ENCODE results near the gene PACRG.

The PACRG gene

DNA sequence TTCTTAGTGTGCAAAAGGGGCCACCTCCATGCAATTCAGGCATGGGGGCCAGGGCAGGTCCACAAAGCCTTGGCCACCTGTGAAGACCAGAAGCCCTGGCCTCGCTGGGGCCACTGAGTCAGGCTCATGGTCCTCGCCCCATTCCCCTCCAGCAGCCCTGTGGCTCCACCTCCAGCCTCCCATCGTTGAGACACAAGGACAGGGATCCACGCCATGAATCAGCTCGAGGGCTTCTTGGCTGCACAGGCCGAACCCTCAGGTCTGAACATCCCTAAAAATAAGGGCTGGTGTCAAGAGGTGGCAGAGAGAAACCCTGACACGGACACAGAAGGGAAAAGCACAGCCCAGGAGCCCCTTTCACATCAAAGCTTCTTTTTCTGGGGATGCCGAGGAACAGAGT lies 618.2 kb downstream of the PACRG start:
- no peak overlapping the region for H3K4me3 Mint-ChIP-seq
- H3K4me1 Mint-ChIP-seq, result no peaks in the 10 kb centered on the region
- no peak for ATAC-seq (ENCODE audit: low read depth)
- no peaks in the 10 kb centered on the region for H3K27me3 Mint-ChIP-seq
- no peaks in the 10 kb centered on the region for H3K36me3 Mint-ChIP-seq
- H3K27ac Mint-ChIP-seq, result no peak overlapping the region
- H3K9me3 Mint-ChIP-seq, result no peaks in the 10 kb centered on the region
- no peak for DNase-seq (ENCODE audit: low spot score in 2 of 2)

DNA sequence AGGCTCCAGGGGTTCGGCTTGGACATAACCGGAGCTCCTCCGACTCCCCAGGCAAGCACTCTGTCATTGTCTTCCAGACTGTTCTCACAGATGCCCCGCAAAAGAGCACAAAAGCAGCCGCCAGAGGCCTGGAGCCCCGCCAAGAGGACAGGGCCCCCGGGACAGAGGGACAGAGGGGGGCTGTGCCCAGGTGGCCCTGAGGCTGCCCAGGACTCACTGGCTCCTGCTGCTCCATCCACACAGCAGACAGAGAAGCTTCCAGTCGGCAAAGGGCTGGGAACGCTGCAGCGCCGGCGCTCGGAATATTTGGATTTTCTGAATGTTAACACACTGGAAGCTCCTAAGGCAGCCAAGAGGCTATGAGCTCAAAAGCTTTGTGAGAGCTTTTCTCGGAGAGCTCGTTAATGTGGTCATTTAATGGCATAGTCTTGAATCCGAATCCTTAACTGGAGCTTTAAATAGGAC lies 618.8 kb downstream of the PACRG start:
- ATAC-seq (ENCODE audit: low read depth), result no peak
- Mint-ChIP-seq H3K27ac (no peak overlapping the region), H3K4me1 (no peaks in the 10 kb centered on the region), H3K36me3 (no peaks in the 10 kb centered on the region), H3K9me3 (no peaks in the 10 kb centered on the region), H3K27me3 (no peaks in the 10 kb centered on the region), H3K4me3 (no peak overlapping the region)
- no peak for DNase-seq (ENCODE audit: low spot score in 2 of 2)

DNA sequence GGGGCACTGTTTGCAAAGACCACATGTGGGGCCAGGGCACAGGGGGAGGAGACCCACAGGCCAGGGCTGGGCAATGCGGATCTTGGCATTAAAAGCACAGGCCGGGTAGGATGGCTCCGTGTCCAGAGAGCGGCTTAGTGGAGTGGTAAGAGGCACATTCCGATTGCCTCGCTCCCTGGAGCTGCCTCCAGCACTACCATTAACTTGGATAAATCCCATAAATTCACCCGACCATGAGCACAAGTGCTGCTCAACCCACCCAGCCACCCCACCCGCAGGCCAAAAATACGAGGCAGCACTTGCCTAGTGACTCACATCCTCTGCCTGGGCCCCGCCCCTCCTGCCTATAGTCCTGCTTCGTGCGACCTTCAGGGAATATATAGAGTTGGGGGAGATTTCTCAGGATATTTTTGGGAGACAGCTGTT lies 619.3 kb downstream of the PACRG start:
- no peaks in the 10 kb centered on the region for H3K27me3 Mint-ChIP-seq
- H3K9me3 Mint-ChIP-seq, result no peaks in the 10 kb centered on the region
- DNase-seq (ENCODE audit: low spot score in 2 of 2), result no peak
- H3K36me3 Mint-ChIP-seq, result no peaks in the 10 kb centered on the region
- H3K4me1 Mint-ChIP-seq, result no peaks in the 10 kb centered on the region
- no peak for ATAC-seq (ENCODE audit: low read depth)
- no peak overlapping the region for H3K27ac Mint-ChIP-seq
- no peak overlapping the region for H3K4me3 Mint-ChIP-seq

DNA sequence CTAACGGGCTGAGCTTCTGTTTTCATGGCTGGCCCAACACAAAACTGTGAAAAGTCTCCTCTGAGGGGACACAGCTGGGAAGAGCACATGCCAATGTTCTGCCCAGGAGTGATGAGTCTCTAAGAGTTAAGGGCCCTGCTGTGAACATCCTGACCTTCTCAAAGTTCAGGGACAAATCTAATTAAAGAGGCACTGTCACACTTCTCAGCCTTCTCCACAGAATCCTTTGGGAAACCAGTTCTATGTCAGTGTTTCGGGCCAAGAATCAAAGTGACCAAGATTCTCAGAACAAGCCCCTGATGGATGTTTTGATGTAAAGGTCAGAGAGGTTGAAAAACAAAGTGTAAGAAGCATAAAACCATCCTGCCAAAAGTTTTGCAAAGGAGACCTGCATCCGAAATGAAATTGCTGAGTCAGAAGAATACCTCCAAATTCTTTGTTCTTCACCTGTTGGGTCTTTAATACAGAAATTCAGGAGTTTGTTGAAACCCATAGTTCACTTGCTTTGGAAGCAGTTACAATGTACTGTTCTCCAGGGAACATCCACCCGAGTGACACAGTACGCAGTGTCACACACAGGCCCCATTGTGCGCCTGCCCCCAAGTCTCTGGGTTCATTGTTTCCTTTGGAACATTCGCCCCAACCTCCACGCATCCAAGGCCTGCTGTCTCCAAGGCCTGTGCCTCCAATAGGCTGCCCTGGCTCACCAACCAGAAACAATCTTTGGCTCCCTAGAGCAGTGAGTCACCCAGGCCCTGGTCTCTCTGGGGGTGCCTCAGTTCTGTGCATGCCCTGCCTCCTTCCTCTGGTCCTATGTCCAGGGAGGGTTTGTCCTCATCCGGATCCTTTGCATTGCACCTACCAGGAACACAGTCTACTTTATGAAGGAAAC lies 621.3 kb downstream of the PACRG start:
- Mint-ChIP-seq H3K9me3 (no peaks in the 10 kb centered on the region), H3K27me3 (no peaks in the 10 kb centered on the region), H3K36me3 (no peaks in the 10 kb centered on the region), H3K27ac (no peak overlapping the region), H3K4me1 (no peaks in the 10 kb centered on the region), H3K4me3 (no peak overlapping the region)
- no peak for ATAC-seq (ENCODE audit: low read depth)
- no peak for DNase-seq (ENCODE audit: low spot score in 2 of 2)

DNA sequence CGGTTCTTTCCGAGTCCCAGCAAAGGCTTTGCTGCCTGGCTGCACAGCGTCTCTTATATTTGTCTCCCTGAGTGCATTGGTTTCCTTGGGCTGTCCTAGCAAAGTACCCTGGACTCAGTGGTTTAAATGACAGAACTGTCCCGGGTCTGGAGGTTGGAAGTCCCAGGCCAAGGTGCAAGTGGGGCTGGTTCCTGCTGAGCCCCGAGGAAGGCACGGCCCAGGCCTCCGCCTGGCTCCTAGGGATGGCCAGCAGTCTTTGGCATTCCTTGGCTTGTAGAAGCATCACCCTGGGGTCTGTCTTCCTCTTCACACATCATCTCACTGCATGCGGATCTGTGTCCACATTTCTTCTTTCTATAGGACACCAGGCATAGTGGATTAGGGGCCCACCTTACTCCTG lies 621.9 kb downstream of the PACRG start:
- no peak overlapping the region for H3K4me3 Mint-ChIP-seq
- H3K36me3 Mint-ChIP-seq, result no peaks in the 10 kb centered on the region
- no peak overlapping the region for H3K27ac Mint-ChIP-seq
- no peaks in the 10 kb centered on the region for H3K27me3 Mint-ChIP-seq
- ATAC-seq (ENCODE audit: low read depth) (no peak), DNase-seq (ENCODE audit: low spot score in 2 of 2) (no peak)
- peaks cover 3% of the 10 kb centered on the region for H3K4me1 Mint-ChIP-seq
- H3K9me3 Mint-ChIP-seq, result no peaks in the 10 kb centered on the region

DNA sequence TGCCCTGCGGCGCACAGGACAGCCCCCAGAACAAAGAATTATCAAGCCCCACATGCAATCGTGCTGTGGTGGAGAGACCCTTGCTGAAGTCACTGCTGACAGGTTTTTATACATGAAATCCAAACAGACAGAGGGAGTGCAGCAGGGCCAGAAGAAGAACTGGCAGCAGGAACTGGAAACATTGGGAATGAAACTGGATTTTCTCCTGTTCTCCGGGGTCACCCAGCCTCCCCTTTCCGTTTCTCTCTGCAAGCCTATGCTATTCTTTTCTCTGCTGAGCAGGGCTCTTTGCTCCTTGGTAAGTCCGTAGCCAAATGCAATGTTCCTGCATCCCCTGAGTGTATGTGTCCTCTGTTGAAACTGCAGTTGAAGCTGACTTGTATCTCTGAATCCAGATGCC lies 623.2 kb downstream of the PACRG start:
- H3K27ac Mint-ChIP-seq, result no peak overlapping the region
- DNase-seq (ENCODE audit: low spot score in 2 of 2), result no peak
- H3K36me3 Mint-ChIP-seq, result no peaks in the 10 kb centered on the region
- H3K4me3 Mint-ChIP-seq, result no peak overlapping the region
- peaks cover 8% of the 10 kb centered on the region for H3K4me1 Mint-ChIP-seq
- H3K27me3 Mint-ChIP-seq, result no peaks in the 10 kb centered on the region
- no peaks in the 10 kb centered on the region for H3K9me3 Mint-ChIP-seq
- no peak for ATAC-seq (ENCODE audit: low read depth)

DNA sequence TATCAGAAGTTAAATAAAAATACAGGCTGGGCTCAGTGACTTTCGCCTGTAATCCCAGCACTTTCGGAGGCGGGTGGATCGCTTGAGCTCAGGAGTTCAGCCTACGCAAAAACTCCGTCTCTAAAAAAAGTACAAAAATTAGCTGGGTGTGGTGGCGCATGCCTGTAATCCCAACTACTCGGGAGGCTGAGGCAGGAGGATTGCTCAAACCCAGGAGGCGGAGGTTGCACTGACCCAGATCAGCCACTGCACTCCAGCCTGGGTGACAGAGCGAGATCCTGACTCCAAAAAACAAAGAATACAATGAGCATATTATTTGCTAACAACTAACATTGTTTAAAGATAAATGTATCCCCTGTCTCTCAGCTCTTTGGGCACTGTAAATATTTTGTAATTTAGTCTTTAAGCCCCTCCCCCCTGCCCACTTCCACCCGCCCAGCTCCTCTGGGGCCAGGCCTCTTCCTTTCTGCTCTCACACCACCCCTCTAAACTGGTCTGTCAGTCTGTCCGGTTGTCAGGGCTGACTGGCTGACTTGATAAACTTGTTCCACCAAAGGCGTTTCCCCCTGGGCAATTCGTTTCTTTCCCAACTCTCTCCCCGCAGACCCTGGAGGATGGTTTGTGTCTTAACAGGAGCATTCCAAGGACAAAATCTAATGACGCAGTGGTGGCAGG lies 624.4 kb downstream of the PACRG start:
- H3K27me3 Mint-ChIP-seq, result no peaks in the 10 kb centered on the region
- H3K36me3 Mint-ChIP-seq, result no peaks in the 10 kb centered on the region
- no peak overlapping the region for H3K4me3 Mint-ChIP-seq
- no peak overlapping the region for H3K27ac Mint-ChIP-seq
- DNase-seq (ENCODE audit: low spot score in 2 of 2) (no peak), ATAC-seq (ENCODE audit: low read depth) (no peak)
- H3K4me1 Mint-ChIP-seq, result peaks cover 8% of the 10 kb centered on the region
- no peaks in the 10 kb centered on the region for H3K9me3 Mint-ChIP-seq

DNA sequence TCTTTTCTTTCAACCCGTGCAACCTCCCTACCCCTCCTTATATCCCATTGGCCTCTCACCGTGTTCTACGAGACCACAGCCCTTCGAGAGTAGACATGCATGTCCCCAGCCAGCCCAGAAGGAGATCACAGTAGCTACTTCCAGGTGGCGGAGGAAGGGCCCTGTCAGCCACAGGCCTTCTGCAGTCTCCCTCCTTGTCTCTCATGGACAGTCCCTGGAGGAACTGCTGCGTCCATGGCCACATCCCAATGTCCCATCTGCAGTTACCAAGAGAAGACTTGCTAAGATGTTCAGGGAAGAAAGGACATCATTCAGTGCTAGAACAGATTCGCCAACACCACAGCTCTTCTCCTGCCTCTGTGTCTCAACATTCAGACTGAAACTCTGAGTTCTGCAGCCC lies 625.2 kb downstream of the PACRG start:
- H3K4me3 Mint-ChIP-seq, result no peak overlapping the region
- ATAC-seq (ENCODE audit: low read depth) (no peak), DNase-seq (ENCODE audit: low spot score in 2 of 2) (no peak)
- H3K4me1 Mint-ChIP-seq, result peaks cover 8% of the 10 kb centered on the region
- H3K9me3 Mint-ChIP-seq, result no peaks in the 10 kb centered on the region
- no peak overlapping the region for H3K27ac Mint-ChIP-seq
- H3K36me3 Mint-ChIP-seq, result no peaks in the 10 kb centered on the region
- no peaks in the 10 kb centered on the region for H3K27me3 Mint-ChIP-seq

DNA sequence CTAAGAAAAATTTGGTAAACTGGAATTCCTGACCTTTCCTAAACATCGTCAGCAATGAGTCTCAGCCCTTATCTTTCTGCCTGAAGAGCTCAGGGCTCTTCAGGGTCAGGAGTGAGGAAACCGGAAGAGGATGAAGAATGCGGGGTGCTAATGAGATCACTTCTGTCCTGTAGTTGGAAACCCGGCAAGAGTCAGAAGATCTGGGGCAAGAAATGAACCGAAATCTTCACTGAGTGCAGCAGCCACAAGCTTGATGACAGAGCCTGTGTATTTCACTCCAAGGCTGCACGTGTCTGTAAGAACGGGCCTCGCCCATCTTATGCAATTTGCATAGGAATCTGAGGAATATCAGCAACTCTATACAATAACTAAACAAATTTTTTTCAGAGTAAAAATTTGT lies 626.3 kb downstream of the PACRG start:
- peak overlapping the region; percentile 11 for H3K27ac Mint-ChIP-seq

DNA sequence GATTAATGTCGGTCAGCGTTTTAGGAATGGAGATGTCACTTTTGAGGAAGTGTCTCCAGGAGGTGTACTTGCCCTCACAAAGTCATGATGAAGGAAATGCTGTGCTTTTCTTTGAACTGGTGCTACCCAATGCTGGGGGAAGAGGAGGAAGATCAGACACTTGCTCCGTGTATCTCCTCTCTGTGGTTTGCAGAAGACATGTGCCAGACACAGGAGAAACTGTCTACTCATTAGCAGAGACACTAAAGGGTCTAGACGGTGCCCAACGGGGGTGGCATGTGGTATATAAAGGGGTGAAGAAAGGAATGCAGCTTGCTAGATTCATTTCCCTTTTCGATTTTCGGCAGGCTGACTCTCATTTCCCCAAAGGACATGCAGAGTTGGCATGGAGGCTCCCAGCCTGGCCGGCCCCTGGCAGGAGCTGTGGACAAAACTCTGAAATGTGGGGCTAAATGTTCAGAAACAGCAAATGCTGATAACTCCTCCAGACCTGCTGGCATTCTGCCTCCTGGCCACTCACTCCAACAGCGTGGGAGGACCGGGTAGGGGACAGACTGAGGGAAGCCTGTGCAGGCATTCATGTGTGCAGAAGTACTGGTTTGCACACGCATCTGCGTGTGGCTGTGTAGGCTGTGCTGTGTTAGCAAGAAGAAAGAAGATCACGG lies 627.1 kb downstream of the PACRG start:
- peaks cover 3% of the 10 kb centered on the region for H3K27me3 Mint-ChIP-seq
- peak in 1 of 2 donors; percentile 14 for DNase-seq (ENCODE audit: low spot score in 2 of 2)
- H3K4me3 Mint-ChIP-seq, result peak overlapping the region; percentile 80
- ATAC-seq (ENCODE audit: low read depth), result peak; percentile 79
- H3K36me3 Mint-ChIP-seq, result no peaks in the 10 kb centered on the region
- H3K4me1 Mint-ChIP-seq, result peaks cover 8% of the 10 kb centered on the region
- H3K9me3 Mint-ChIP-seq, result no peaks in the 10 kb centered on the region
- peak overlapping the region; percentile 11 for H3K27ac Mint-ChIP-seq

More for the DNA sequence above, 626.3 kb downstream of the PACRG start:
- Mint-ChIP-seq H3K9me3 (no peaks in the 10 kb centered on the region), H3K4me3 (no peak overlapping the region), H3K36me3 (no peaks in the 10 kb centered on the region), H3K27me3 (peaks cover 3% of the 10 kb centered on the region), H3K4me1 (peaks cover 8% of the 10 kb centered on the region)
- ATAC-seq (ENCODE audit: low read depth) (no peak), DNase-seq (ENCODE audit: low spot score in 2 of 2) (no peak)

DNA sequence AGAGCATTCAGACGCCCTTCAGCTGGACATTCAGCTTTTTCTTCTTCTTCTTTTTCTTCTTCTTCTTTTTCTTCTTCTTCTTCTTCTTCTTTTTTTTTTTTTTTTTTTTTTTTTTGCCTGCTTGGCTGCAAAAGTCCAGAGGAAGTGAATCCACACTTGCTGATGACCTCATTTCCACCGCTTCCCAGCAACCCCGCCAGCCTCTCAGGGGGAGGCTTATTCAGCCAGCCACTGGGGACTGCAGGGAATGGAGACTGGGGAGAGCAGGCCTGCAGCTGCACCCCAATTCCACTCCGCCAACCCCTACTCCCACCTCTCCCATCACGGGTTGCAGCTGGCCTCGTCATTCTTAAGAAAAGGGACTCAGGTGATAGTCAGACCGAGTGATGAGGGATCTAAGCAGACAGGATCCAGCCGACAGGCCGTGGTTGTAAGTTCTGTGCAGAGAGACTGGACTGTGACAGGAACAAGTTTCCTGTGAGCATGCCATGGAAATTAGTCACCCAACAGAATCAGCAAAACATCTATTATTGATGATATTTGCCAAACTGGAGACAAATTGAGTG lies 627.7 kb downstream of the PACRG start:
- DNase-seq (ENCODE audit: low spot score in 2 of 2) (no peak), ATAC-seq (ENCODE audit: low read depth) (peak; percentile 23)
- Mint-ChIP-seq H3K27me3 (peaks cover 6% of the 10 kb centered on the region), H3K36me3 (no peaks in the 10 kb centered on the region), H3K4me3 (peak overlapping the region; percentile 80), H3K9me3 (no peaks in the 10 kb centered on the region), H3K4me1 (peaks cover 8% of the 10 kb centered on the region), H3K27ac (no peak overlapping the region)

DNA sequence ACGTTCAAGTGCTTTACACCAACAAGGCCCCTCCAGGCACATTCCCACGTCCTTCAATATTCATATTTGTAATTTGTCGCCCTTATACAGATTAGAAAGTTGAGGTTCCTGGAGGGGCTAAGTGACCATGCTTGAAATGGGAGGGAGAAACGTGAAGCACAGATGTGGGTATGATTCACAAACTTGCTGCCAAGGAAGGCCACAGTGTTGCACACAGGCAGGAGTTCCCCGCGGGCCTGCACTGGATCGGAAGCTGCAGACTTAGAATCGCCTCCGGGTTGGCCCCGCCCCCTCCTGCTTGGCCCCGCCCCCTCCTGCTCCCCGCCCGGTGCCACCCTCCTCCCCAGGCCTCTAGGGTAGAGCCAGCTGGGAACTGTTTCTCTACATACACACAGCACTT lies 628.5 kb downstream of the PACRG start:
- Mint-ChIP-seq H3K4me3 (no peak overlapping the region), H3K36me3 (no peaks in the 10 kb centered on the region), H3K4me1 (peaks cover 8% of the 10 kb centered on the region), H3K9me3 (no peaks in the 10 kb centered on the region), H3K27ac (no peak overlapping the region), H3K27me3 (peaks cover 7% of the 10 kb centered on the region)
- no peak for DNase-seq (ENCODE audit: low spot score in 2 of 2)
- no peak for ATAC-seq (ENCODE audit: low read depth)

DNA sequence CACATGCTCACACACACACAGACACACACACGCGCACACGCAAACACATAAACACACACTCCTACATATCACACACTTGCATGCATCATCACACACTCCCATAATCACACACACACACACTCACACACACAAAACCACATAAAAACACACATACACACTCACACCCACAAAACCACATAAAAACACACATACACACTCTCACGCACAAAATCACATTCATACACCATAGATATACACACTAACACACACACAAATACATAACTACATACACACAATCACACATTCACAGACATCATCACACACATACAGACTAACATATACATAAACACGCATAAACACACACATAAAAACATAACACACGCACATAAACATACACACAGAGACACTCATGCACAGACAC lies 629.0 kb downstream of the PACRG start:
- Mint-ChIP-seq H3K4me1 (peaks cover 8% of the 10 kb centered on the region), H3K9me3 (no peaks in the 10 kb centered on the region), H3K27me3 (peaks cover 10% of the 10 kb centered on the region), H3K36me3 (no peaks in the 10 kb centered on the region), H3K4me3 (no peak overlapping the region), H3K27ac (no peak overlapping the region)
- DNase-seq (ENCODE audit: low spot score in 2 of 2) (no peak), ATAC-seq (ENCODE audit: low read depth) (no peak)

DNA sequence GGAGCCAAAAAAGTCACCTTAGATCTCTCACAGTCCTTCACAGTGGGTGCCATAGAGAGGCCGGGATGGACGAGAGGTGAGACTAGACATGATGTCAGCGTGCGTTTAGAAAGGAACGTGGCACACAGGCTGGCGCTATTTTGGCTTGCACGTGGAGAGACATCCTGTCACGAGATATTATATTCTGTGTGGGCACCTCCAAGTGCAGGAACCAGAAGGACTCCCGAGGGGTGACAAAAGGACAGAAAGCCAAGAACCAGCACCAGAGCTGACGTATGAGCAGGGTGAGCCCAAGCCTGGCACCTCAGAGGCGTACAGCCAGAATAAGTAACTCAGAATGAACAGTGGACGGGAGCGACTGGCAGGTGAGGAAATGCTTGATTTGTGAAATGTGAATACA lies 636.9 kb downstream of the PACRG start:
- Mint-ChIP-seq H3K4me1 (no peaks in the 10 kb centered on the region), H3K36me3 (no peaks in the 10 kb centered on the region), H3K4me3 (no peak overlapping the region), H3K27me3 (peaks cover 10% of the 10 kb centered on the region), H3K9me3 (no peaks in the 10 kb centered on the region), H3K27ac (no peak overlapping the region)
- ATAC-seq (ENCODE audit: low read depth) (no peak), DNase-seq (ENCODE audit: low spot score in 2 of 2) (no peak)

Measured in memory B cell (primary cell).